ENCODE measurements around the gene ZNF511.

ZNF511 gene

GRCh38 chr10:133269367-133269766 lies 39.3 kb upstream of the ZNF511 start:
- DNase-seq (ENCODE audit: low read depth) = no peak

DNA sequence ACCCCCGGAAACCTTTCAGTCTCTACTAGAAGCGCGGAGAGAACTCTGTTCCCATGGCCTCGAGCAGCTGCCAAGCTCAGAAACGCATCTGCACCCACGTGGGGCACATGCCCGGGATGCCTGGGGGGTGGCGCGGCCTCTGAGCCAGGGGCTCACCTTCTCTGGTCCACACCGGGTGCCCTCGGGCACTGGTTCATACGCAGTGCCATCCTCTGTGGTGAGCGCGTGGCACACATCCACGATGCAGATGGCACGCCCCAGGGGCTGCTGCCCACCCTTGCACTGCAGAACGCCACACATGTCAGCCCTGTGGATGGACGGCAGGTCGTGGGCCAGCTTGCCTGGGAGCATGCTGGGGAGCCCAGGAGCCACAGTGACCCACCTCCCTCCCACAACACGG lies 38.5 kb upstream of the ZNF511 start:
- DNase-seq (ENCODE audit: low read depth) = no peak
- no peak overlapping the region for H3K4me3 ChIP-seq (ENCODE audit: low read depth, low read length)
- TF ChIP-seq POLR2A (IDR thresholded peaks at IDR 0.05; ENCODE audit: extremely low read depth, insufficient read length) (no peak), MYC (IDR thresholded peaks at IDR 0.05; ENCODE audit: low read depth, low read length) (no peak)
- TF ChIP-seq, protein P1, sequence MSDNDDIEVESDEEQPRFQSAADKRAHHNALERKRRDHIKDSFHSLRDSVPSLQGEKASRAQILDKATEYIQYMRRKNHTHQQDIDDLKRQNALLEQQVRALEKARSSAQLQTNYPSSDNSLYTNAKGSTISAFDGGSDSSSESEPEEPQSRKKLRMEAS (IDR thresholded peaks at IDR 0.05; ENCODE audit: low read depth, low read length) = no peak
- TF ChIP-seq, protein P2, sequence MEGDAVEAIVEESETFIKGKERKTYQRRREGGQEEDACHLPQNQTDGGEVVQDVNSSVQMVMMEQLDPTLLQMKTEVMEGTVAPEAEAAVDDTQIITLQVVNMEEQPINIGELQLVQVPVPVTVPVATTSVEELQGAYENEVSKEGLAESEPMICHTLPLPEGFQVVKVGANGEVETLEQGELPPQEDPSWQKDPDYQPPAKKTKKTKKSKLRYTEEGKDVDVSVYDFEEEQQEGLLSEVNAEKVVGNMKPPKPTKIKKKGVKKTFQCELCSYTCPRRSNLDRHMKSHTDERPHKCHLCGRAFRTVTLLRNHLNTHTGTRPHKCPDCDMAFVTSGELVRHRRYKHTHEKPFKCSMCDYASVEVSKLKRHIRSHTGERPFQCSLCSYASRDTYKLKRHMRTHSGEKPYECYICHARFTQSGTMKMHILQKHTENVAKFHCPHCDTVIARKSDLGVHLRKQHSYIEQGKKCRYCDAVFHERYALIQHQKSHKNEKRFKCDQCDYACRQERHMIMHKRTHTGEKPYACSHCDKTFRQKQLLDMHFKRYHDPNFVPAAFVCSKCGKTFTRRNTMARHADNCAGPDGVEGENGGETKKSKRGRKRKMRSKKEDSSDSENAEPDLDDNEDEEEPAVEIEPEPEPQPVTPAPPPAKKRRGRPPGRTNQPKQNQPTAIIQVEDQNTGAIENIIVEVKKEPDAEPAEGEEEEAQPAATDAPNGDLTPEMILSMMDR (IDR thresholded peaks at IDR 0.05; ENCODE audit: low read depth, low read length) = no peak

More at GRCh38 chr10:133269367-133269766, 39.3 kb upstream of the ZNF511 start:
- H3K4me3 ChIP-seq (ENCODE audit: low read depth, low read length) = no peak overlapping the region
- TF ChIP-seq, protein P1 (IDR thresholded peaks at IDR 0.05; ENCODE audit: low read depth, low read length) = no peak
- TF ChIP-seq MYC (IDR thresholded peaks at IDR 0.05; ENCODE audit: low read depth, low read length) (no peak), POLR2A (IDR thresholded peaks at IDR 0.05; ENCODE audit: extremely low read depth, insufficient read length) (no peak)
- TF ChIP-seq, protein P2 (IDR thresholded peaks at IDR 0.05; ENCODE audit: low read depth, low read length) = no peak

GRCh38 chr10:133270773-133271297 lies 37.9 kb upstream of the ZNF511 start:
- H3K4me3 ChIP-seq (ENCODE audit: low read depth, low read length) = no peak overlapping the region
- DNase-seq (ENCODE audit: low read depth) = no peak
- TF ChIP-seq, protein P2 (IDR thresholded peaks at IDR 0.05; ENCODE audit: low read depth, low read length) = no peak
- no peak for TF ChIP-seq POLR2A (IDR thresholded peaks at IDR 0.05; ENCODE audit: extremely low read depth, insufficient read length)
- TF ChIP-seq MYC (IDR thresholded peaks at IDR 0.05; ENCODE audit: low read depth, low read length) = no peak
- TF ChIP-seq, protein P1 (IDR thresholded peaks at IDR 0.05; ENCODE audit: low read depth, low read length) = no peak

DNA sequence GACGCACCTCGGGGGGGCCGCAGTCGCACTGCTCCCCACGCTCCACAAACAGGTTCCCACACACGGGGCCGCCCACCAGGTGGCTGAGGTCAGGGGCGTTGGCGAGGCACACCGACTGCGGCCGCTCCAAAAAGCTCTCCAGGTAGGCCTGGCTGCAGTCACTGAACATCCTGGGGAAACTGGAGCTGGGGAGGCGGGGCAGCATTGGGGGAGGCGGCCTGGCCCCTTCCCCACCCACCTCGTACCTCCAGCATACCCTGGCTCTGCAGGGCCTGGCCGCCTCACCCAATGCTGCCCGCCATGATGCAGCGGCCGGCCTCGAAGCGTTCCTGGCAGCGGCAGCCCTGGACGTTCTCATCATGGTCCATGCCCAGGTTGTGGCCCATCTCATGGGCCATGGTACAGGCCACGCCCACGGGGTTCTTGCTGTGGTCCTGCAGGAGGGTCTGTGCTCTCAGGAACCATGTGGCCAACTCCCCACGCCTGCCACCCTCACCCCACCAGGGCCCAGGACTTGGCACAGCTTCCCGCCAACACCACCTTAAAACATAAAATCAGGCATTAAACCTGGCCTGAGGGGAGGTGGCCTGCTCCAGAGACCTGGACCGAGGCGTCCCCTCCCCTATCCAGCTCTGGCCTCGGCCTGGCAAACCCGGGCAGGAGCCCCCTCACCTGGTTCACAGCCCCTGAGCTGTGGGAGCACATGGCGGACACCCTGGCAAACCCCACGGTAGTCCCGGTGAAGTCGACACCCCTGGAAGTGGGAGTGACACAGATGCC lies 37.0 kb upstream of the ZNF511 start:
- no peak for DNase-seq (ENCODE audit: low read depth)
- TF ChIP-seq POLR2A (IDR thresholded peaks at IDR 0.05; ENCODE audit: extremely low read depth, insufficient read length) = no peak
- TF ChIP-seq, protein P2 (IDR thresholded peaks at IDR 0.05; ENCODE audit: low read depth, low read length) = no peak
- TF ChIP-seq MYC (IDR thresholded peaks at IDR 0.05; ENCODE audit: low read depth, low read length) = no peak
- TF ChIP-seq, protein P1 (IDR thresholded peaks at IDR 0.05; ENCODE audit: low read depth, low read length) = no peak
- H3K4me3 ChIP-seq (ENCODE audit: low read depth, low read length) = no peak overlapping the region

- TF ChIP-seq, protein P2 (IDR thresholded peaks at IDR 0.05; ENCODE audit: low read depth, low read length) = no peak
- TF ChIP-seq, protein P1 (IDR thresholded peaks at IDR 0.05; ENCODE audit: low read depth, low read length) = no peak
- TF ChIP-seq POLR2A (IDR thresholded peaks at IDR 0.05; ENCODE audit: extremely low read depth, insufficient read length) = no peak
- TF ChIP-seq MYC (IDR thresholded peaks at IDR 0.05; ENCODE audit: low read depth, low read length) = no peak
- DNase-seq (ENCODE audit: low read depth) = no peak
- no peak overlapping the region for H3K4me3 ChIP-seq (ENCODE audit: low read depth, low read length)
Observed at GRCh38 chr10:133272301-133272963, 36.3 kb upstream of the ZNF511 start.

All from NB4 (cell line).